Keratinocyte (primary cell): ENCODE data around the gene SSTR5.

Experiments used
- EZH2 ChIP-seq: IDR thresholded peaks from one replicate; pipeline ENCODE4 v1.6.1; 2012; ENCODE audit warnings: inconsistent platforms, mild to moderate bottlenecking, low read length, moderate library complexity
- TF ChIP-seq, protein P1 (sequence below), 3 experiments: IDR thresholded peaks in 1 of 3; conservative IDR thresholded peaks in 1 of 3; optimal IDR thresholded peaks in 1 of 3; 2 replicates in 2 of 3; 3 replicates in 1 of 3; pipeline versions ENCODE3 to v1.5.1; 2011; ENCODE audit warnings: low read length in 3 of 3, mild to moderate bottlenecking in 3 of 3, moderate library complexity in 2 of 3, control low read depth in 1 of 3, inconsistent platforms in 1 of 3; ENCODE audit not compliant: insufficient read depth in 2 of 3; ENCODE audit errors: extremely low read depth in 1 of 3

GRCh38 chr16:1055557-1055924 is 17.0 kb upstream of the SSTR5 start:
- TF ChIP-seq, protein P1, sequence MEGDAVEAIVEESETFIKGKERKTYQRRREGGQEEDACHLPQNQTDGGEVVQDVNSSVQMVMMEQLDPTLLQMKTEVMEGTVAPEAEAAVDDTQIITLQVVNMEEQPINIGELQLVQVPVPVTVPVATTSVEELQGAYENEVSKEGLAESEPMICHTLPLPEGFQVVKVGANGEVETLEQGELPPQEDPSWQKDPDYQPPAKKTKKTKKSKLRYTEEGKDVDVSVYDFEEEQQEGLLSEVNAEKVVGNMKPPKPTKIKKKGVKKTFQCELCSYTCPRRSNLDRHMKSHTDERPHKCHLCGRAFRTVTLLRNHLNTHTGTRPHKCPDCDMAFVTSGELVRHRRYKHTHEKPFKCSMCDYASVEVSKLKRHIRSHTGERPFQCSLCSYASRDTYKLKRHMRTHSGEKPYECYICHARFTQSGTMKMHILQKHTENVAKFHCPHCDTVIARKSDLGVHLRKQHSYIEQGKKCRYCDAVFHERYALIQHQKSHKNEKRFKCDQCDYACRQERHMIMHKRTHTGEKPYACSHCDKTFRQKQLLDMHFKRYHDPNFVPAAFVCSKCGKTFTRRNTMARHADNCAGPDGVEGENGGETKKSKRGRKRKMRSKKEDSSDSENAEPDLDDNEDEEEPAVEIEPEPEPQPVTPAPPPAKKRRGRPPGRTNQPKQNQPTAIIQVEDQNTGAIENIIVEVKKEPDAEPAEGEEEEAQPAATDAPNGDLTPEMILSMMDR (optimal IDR thresholded peaks at IDR 0.05 in 1 of 3, IDR thresholded peaks at IDR 0.05 in 1 of 3, conservative IDR thresholded peaks at IDR 0.05 in 1 of 3; ENCODE audit: extremely low read depth in 1 of 3, insufficient read depth in 2 of 3, low read length in 3 of 3), result no peak
- TF ChIP-seq EZH2, result no peak
